Liver (tissue), 9 donors: ENCODE results near the gene PRPSAP1. TPM values are rescaled to one million over a fixed set of nuclear protein-coding genes. Genes with fewer than 3 reads are reported as not detected.

Source experiments
- DNase-seq: peaks from one replicate; pipeline ENCODE4 v3.0.0-alpha.2; 2017; ENCODE audit warnings: low spot score
- H3K27ac ChIP-seq, 2 donors: one replicate each; pipeline ENCODE4 v1.7.0; 2013; ENCODE audit warnings: inconsistent platforms in 2 of 2, low read length in 2 of 2, control low read depth in 1 of 2, low read depth in 1 of 2, mild to moderate bottlenecking in 1 of 2
- H3K27me3 ChIP-seq, 4 donors: one replicate each; pipeline versions ENCODE4 v1.6.1 to v1.7.0; 2013; ENCODE audit warnings: low read length in 3 of 4, inconsistent platforms in 1 of 4, mild to moderate bottlenecking in 1 of 4, moderate library complexity in 1 of 4; ENCODE audit not compliant: control insufficient read depth in 4 of 4, insufficient read depth in 4 of 4
- H3K36me3 ChIP-seq, 4 donors: one replicate each; pipeline versions ENCODE4 v1.6.1 to v1.7.0; 2013; ENCODE audit warnings: low read length in 3 of 4, mild to moderate bottlenecking in 3 of 4, low read depth in 1 of 4, moderate library complexity in 1 of 4; ENCODE audit not compliant: control insufficient read depth in 4 of 4, insufficient read depth in 3 of 4
- H3K4me1 ChIP-seq, 4 donors: one replicate each; pipeline versions ENCODE4 v1.6.1 to v1.7.0; 2013; ENCODE audit warnings: low read length in 3 of 4, mild to moderate bottlenecking in 3 of 4, moderate library complexity in 1 of 4; ENCODE audit not compliant: control insufficient read depth in 4 of 4, insufficient read depth in 4 of 4
- H3K4me3 ChIP-seq, 3 donors: one replicate each; pipeline versions ENCODE4 v1.6.1 to v1.7.0; 2013; ENCODE audit warnings: low read length in 3 of 3, control low read depth in 1 of 3, low read depth in 1 of 3, mild to moderate bottlenecking in 1 of 3
- H3K9ac ChIP-seq, 2 donors: one replicate each; pipeline ENCODE4 v1.7.0; 2013; ENCODE audit warnings: low read length in 2 of 2, mild to moderate bottlenecking in 2 of 2, moderate library complexity in 2 of 2, control low read depth in 1 of 2, low read depth in 1 of 2
- H3K9me3 ChIP-seq, 4 donors: one replicate each; pipeline versions ENCODE4 v1.6.1 to v1.7.0; 2013; ENCODE audit warnings: low read length in 3 of 4; ENCODE audit not compliant: control insufficient read depth in 4 of 4
- CTCF ChIP-seq: fragments of 150-350 bp; IDR thresholded peaks from 2 replicates; pipeline ENCODE4 v1.5.1; 2017; ENCODE audit warnings: improper control_type of control experiment, low read depth, low read length; ENCODE audit not compliant: missing input control
- EGR1 ChIP-seq, 2 donors: IDR thresholded peaks; 2 replicates each; pipeline ENCODE4 v1.6.1; 2016 to 2018; ENCODE audit warnings: antibody characterized with exemption in 2 of 2, low read depth in 2 of 2
- FOXA2 ChIP-seq: IDR thresholded peaks from 2 replicates; pipeline ENCODE4 v1.6.1; 2016; ENCODE audit warnings: antibody characterized with exemption
- HNF4A ChIP-seq, 2 donors: conservative IDR thresholded peaks; 2 replicates each; pipeline ENCODE4 v1.6.1; 2016; ENCODE audit warnings: antibody characterized with exemption in 2 of 2, mild to moderate bottlenecking in 2 of 2
- HNF4G ChIP-seq: IDR thresholded peaks from 2 replicates; pipeline ENCODE4 v1.6.1; 2016; ENCODE audit warnings: antibody characterized with exemption
- JUND ChIP-seq, 2 donors: IDR thresholded peaks; 2 replicates each; pipeline ENCODE4 v1.6.1; 2016; ENCODE audit warnings: antibody characterized with exemption in 2 of 2
- NR2F2 ChIP-seq: IDR thresholded peaks from 2 replicates; pipeline ENCODE4 v1.6.1; 2016; ENCODE audit warnings: antibody characterized with exemption
- RAD21 ChIP-seq, 2 donors: IDR thresholded peaks; 2 replicates each; pipeline ENCODE4 v1.6.1; 2016; ENCODE audit warnings: antibody characterized with exemption in 2 of 2, mild to moderate bottlenecking in 2 of 2
- RXRA ChIP-seq, 2 donors: IDR thresholded peaks; 2 replicates each; pipeline ENCODE4 v1.6.1; 2017 to 2018; ENCODE audit warnings: antibody characterized with exemption in 2 of 2, mild to moderate bottlenecking in 1 of 2
- SP1 ChIP-seq: IDR thresholded peaks from 2 replicates; pipeline ENCODE4 v1.6.1; 2018; ENCODE audit warnings: antibody characterized with exemption, mild to moderate bottlenecking
- TAF1 ChIP-seq: conservative IDR thresholded peaks from 2 replicates; pipeline ENCODE4 v1.6.1; 2016; ENCODE audit warnings: antibody characterized with exemption, mild to moderate bottlenecking
- ZBTB33 ChIP-seq: IDR thresholded peaks from 2 replicates; pipeline ENCODE4 v1.6.1; 2016; ENCODE audit warnings: antibody characterized with exemption
- WGBS: extraction: QIAGEN DNeasy Blood & Tissue Kit; methylation state at CpG from one replicate; pipeline ENCODE4 v1.1.7; 2013; 5-methylcytosine and 5-hydroxymethylcytosine counted together
- polyA plus RNA-seq, 2 donors: library from polyadenylated mRNA; stranded (reverse) in 1 of 2; unstranded in 1 of 2; fragments of 200-250 nt in 1 of 2; fragments of >200 nt in 1 of 2; fragmentation: Nextera tagmentation in 1 of 2; extraction: Ambion mirVana in 1 of 2; gene quantifications; one replicate each; pipeline versions ENCODE4 v1.2.1 to v1.2.3, GENCODE V29; 2013 to 2015
- total RNA-seq, 2 donors: library from RNA; depleted of rRNA; stranded (reverse); fragments of >200 nt; gene quantifications; one replicate each; pipeline ENCODE4 v1.2.3, GENCODE V29; 2014
- TF ChIP-seq, protein P1 (sequence below): IDR thresholded peaks from 2 replicates; pipeline ENCODE4 v1.6.1; 2016; ENCODE audit warnings: antibody characterized with exemption, mild to moderate bottlenecking
- TF ChIP-seq, protein P2 (sequence below): IDR thresholded peaks from 2 replicates; pipeline ENCODE4 v1.6.1; 2016; ENCODE audit warnings: antibody characterized with exemption
- TF ChIP-seq, protein P3 (sequence below): IDR thresholded peaks from 2 replicates; pipeline ENCODE4 v1.6.1; 2016; ENCODE audit warnings: antibody characterized with exemption
- donor health status: healthy.
- donor health status: healthy.
- donor health status: healthy.
- donor health status: healthy.
- donor health status: healthy.

PRPSAP1 gene
- total and polyA plus RNA-seq, 4 donors, result 21.4 to 78.1 (median 52.6) TPM

DNA sequence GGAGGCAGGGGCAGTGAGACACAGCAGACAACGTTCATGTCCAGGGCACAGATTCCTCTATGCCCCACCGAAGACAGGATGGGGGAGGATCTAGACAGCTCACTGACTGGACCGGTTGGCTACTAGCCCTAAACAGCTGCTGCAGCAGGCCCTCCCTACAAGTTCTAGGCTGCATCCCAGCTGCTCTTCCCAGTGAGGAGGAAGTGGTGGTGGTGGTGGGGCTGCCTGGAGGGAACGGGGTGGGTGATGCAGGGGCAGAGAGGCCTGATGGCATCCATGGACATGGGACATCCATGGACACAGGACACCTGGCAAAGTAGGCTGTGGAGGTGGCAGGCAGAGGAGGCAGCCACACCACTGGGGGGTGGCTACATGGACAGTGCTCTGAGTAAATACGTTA is 49.0 kb upstream of the PRPSAP1 start:
- no peaks in the 10 kb centered on the region for H3K9me3 ChIP-seq
- no peak overlapping the region for H3K4me3 ChIP-seq
- H3K4me1 ChIP-seq, result peaks cover 0 to 3% (median 0%) of the 10 kb centered on the region in 4 donors
- no peaks in the 10 kb centered on the region for H3K27me3 ChIP-seq
- TF ChIP-seq ZBTB33, result no peak
- TF ChIP-seq TAF1, result no peak
- TF ChIP-seq, protein P1, sequence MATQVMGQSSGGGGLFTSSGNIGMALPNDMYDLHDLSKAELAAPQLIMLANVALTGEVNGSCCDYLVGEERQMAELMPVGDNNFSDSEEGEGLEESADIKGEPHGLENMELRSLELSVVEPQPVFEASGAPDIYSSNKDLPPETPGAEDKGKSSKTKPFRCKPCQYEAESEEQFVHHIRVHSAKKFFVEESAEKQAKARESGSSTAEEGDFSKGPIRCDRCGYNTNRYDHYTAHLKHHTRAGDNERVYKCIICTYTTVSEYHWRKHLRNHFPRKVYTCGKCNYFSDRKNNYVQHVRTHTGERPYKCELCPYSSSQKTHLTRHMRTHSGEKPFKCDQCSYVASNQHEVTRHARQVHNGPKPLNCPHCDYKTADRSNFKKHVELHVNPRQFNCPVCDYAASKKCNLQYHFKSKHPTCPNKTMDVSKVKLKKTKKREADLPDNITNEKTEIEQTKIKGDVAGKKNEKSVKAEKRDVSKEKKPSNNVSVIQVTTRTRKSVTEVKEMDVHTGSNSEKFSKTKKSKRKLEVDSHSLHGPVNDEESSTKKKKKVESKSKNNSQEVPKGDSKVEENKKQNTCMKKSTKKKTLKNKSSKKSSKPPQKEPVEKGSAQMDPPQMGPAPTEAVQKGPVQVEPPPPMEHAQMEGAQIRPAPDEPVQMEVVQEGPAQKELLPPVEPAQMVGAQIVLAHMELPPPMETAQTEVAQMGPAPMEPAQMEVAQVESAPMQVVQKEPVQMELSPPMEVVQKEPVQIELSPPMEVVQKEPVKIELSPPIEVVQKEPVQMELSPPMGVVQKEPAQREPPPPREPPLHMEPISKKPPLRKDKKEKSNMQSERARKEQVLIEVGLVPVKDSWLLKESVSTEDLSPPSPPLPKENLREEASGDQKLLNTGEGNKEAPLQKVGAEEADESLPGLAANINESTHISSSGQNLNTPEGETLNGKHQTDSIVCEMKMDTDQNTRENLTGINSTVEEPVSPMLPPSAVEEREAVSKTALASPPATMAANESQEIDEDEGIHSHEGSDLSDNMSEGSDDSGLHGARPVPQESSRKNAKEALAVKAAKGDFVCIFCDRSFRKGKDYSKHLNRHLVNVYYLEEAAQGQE, result no peak
- TF ChIP-seq RAD21 (IDR thresholded peaks at IDR 0.05), result no peak
- TF ChIP-seq NR2F2, result no peak
- TF ChIP-seq CTCF, result no peak
- TF ChIP-seq FOXA2, result no peak
- TF ChIP-seq, protein P2, sequence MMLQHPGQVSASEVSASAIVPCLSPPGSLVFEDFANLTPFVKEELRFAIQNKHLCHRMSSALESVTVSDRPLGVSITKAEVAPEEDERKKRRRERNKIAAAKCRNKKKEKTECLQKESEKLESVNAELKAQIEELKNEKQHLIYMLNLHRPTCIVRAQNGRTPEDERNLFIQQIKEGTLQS, result no peak
- no peak for TF ChIP-seq EGR1 (IDR thresholded peaks at IDR 0.05; ENCODE audit: low read depth in 2 of 2)
- TF ChIP-seq SP1, result no peak
- TF ChIP-seq, protein P3, sequence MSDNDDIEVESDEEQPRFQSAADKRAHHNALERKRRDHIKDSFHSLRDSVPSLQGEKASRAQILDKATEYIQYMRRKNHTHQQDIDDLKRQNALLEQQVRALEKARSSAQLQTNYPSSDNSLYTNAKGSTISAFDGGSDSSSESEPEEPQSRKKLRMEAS, result no peak
- no peak for TF ChIP-seq HNF4A (conservative IDR thresholded peaks at IDR 0.05)
- no peak for TF ChIP-seq JUND (IDR thresholded peaks at IDR 0.05)
- no peak for TF ChIP-seq RXRA (IDR thresholded peaks at IDR 0.05)
- no peak for TF ChIP-seq HNF4G
- H3K27ac ChIP-seq, result no peak overlapping the region
- 90% methylated on average over 5 of the region's 5 CpGs for WGBS
- H3K9ac ChIP-seq, result no peak overlapping the region
- no peak for DNase-seq
- H3K36me3 ChIP-seq, result peaks cover 3 to 39% (median 19%) of the 10 kb centered on the region in 4 donors
